GM10847 (cell line): ENCODE results near the gene AMDHD1.

Experiments
- POLR2A ChIP-seq: IDR thresholded peaks from 2 replicates; pipeline ENCODE4 v1.6.1; 2011; ENCODE audit not compliant: insufficient read length; ENCODE audit errors: extremely low read depth

AMDHD1 gene

DNA sequence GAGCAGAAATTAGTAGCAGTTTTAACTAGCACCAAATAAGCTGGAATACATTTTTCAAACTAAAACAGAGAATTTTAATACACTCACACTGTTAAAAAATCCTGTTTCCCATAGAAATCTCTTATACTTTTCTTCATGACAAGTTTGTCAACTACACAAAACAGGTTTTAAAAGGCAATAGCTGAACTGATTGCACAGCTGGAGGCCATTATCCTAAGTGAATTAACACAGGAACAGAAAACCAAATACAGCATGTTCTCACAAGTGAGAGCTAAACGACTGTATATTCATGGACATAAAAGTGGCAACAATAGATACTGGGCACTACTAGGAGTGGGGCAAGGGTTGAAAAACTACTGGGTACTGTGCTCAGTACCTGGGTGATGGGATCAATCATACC is 64.6 kb downstream of the AMDHD1 start:
- TF ChIP-seq POLR2A, result no peak

DNA sequence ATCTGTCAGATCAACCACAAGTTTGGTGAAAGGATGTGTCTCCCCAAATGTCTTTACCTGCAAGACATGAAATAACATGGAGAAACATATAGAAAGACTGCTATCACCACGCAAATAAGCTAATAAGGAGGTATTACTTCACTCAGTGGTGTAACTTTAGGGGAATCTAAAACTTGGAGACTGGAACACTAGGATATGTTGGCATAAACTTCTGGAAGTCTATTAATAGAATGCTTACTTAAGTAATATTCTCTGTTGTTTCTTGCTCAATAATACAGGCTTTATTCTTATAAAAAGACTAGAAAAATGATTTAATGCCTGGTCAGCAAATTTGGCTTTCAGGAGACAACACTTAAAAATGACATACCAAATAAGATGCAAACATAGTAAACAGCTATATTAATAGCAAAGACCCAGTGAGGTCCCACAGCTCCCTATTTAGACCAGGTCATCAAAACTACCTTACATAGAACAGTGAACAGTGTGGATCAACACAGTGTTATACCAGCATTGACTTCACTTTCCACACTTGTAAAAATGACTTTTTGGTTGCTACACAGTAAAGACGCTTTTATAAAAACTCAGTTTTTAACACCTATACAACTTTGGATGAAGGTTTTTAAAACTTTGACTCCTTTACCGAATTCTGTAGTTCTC is 71.9 kb downstream of the AMDHD1 start:
- TF ChIP-seq POLR2A, result no peak

GRCh38 chr12:96015672-96016071 is 72.5 kb downstream of the AMDHD1 start:
- TF ChIP-seq POLR2A, result no peak
